ENCODE results near the gene KLK10.

GRCh38 chr19:50982186-50982585 is 37.3 kb downstream of the KLK10 start:
- TF ChIP-seq CTCF (conservative IDR thresholded peaks at IDR 0.05; ENCODE audit: low read depth, low read length), result no peak
- TF ChIP-seq EZH2 (IDR thresholded peaks at IDR 0.05; ENCODE audit: borderline replicate concordance, low read depth, low read length, poor library complexity, severe bottlenecking), result no peak
